Naive thymus-derived CD4-positive, alpha-beta T cell (primary cell): Measurements from ENCODE around the gene DGCR8. TPM values are rescaled to one million over a fixed set of nuclear protein-coding genes. Genes with fewer than 3 reads are reported as not detected.

Experiments
- ATAC-seq: fragments of 150-1000 bp; cut with Tn5 transposase; 2 replicates; pipeline ENCODE4 v1.10.0; 2021; ENCODE audit warnings: mild to moderate bottlenecking, moderate library complexity
- CTCF ChIA-PET: fragments of 350-600 bp; sonication (Branson Sonifier 250); formaldehyde crosslinking; loops from one replicate; lab custom pipeline; 2021; ENCODE audit warnings: antibody characterized with exemption; lab: Charles Lee
- POLR2A ChIA-PET: fragments of 350-600 bp; sonication (Branson Sonifier 250); formaldehyde crosslinking; loops from one replicate; lab custom pipeline; 2021; ENCODE audit warnings: antibody characterized with exemption, inconsistent platforms; lab: Charles Lee
- DNase-seq, 9 donors: peaks; one replicate each; pipeline versions ENCODE4 v3.0.0 to v3.0.0-alpha.2; 2020 to 2022; ENCODE audit warnings: mixed read lengths in 1 of 9
- H3K27ac ChIP-seq: one replicate; pipeline ENCODE4 v1.7.0; 2013; ENCODE audit warnings: mild to moderate bottlenecking, low read depth, low read length, moderate library complexity
- H3K27me3 ChIP-seq, 2 donors: one replicate each; pipeline ENCODE4 v1.7.0; 2013; ENCODE audit warnings: low read length in 2 of 2, mild to moderate bottlenecking in 2 of 2, moderate library complexity in 2 of 2; ENCODE audit not compliant: control insufficient read depth in 2 of 2, insufficient read depth in 2 of 2
- H3K36me3 ChIP-seq, 3 experiments: 1 replicate in 2 of 3; 2 replicates in 1 of 3; pipeline ENCODE4 v1.7.0; 2013; ENCODE audit warnings: low read length in 3 of 3, mild to moderate bottlenecking in 3 of 3, moderate library complexity in 1 of 3; ENCODE audit not compliant: insufficient read depth in 3 of 3, control insufficient read depth in 2 of 3
- H3K4me1 ChIP-seq, 2 donors: one replicate each; pipeline ENCODE4 v1.7.0; 2013; ENCODE audit warnings: low read length in 2 of 2, mild to moderate bottlenecking in 2 of 2, moderate library complexity in 1 of 2; ENCODE audit not compliant: control insufficient read depth in 2 of 2, insufficient read depth in 2 of 2
- H3K4me3 ChIP-seq: 2 replicates; pipeline ENCODE4 v1.7.0; 2013; ENCODE audit warnings: mild to moderate bottlenecking, low read length
- H3K9me3 ChIP-seq, 3 experiments: 1 replicate in 2 of 3; 2 replicates in 1 of 3; pipeline ENCODE4 v1.7.0; 2013; ENCODE audit warnings: low read length in 3 of 3; ENCODE audit not compliant: control insufficient read depth in 2 of 3
- H3K27ac Mint-ChIP-seq, 9 donors: one replicate each; pipeline ENCODE4 v1.8.0; 2020 to 2022; ENCODE audit warnings: mixed read lengths in 9 of 9, mild to moderate bottlenecking in 8 of 9, moderate library complexity in 5 of 9, inconsistent platforms in 2 of 9
- H3K27me3 Mint-ChIP-seq, 5 donors: one replicate each; pipeline ENCODE4 v1.8.0; 2021 to 2022; ENCODE audit warnings: mixed read lengths in 5 of 5, mild to moderate bottlenecking in 1 of 5
- H3K36me3 Mint-ChIP-seq, 5 donors: one replicate each; pipeline ENCODE4 v1.8.0; 2020 to 2022; ENCODE audit warnings: mixed read lengths in 5 of 5, mild to moderate bottlenecking in 3 of 5, inconsistent platforms in 1 of 5
- H3K4me1 Mint-ChIP-seq, 7 donors: one replicate each; pipeline ENCODE4 v1.8.0; 2020 to 2022; ENCODE audit warnings: mixed read lengths in 7 of 7, mild to moderate bottlenecking in 3 of 7, inconsistent platforms in 1 of 7
- H3K4me3 Mint-ChIP-seq, 10 donors: one replicate each; pipeline ENCODE4 v1.8.0; 2020 to 2022; ENCODE audit warnings: mild to moderate bottlenecking in 10 of 10, mixed read lengths in 10 of 10, moderate library complexity in 6 of 10, inconsistent platforms in 2 of 10
- H3K9me3 Mint-ChIP-seq, 11 donors: one replicate each; pipeline ENCODE4 v1.8.0; 2020 to 2022; ENCODE audit warnings: mixed read lengths in 11 of 11, mild to moderate bottlenecking in 4 of 11, inconsistent platforms in 1 of 11, moderate library complexity in 1 of 11
- intact Hi-C, 2 donors: fragments of 100-400 bp; cut with micrococcal nuclease; formaldehyde crosslinking; loops; one replicate each; pipeline ENCODE4 v1.15.1; 2023
- polyA plus RNA-seq, 2 donors: library from polyadenylated mRNA; unstranded; fragments of 300-500 nt; fragmentation: Illumina TruSeq; gene quantifications; one replicate each; pipeline ENCODE4 v1.2.3, GENCODE V29; 2021
- total RNA-seq, 6 experiments: library from RNA in 5 of 6; stranded (reverse) in 5 of 6; gene quantifications; 1 replicate in 5 of 6; 2 replicates in 1 of 6; pipeline ENCODE4 v1.2.3 and lab custom pipeline; 2021 to 2026

DGCR8 gene
- total and polyA plus RNA-seq, 7 experiments from 2014 or later, result 4.1 to 63.6 (median 37.4) TPM

- intact Hi-C loops, result no loop called here
- DNase-seq (no peak), ATAC-seq (no peak)
- Mint-ChIP-seq H3K36me3 (peaks cover 9 to 74% (median 48%) of the 10 kb centered on the region in 5 donors), H3K4me3 (no peak overlapping the region), H3K4me1 (peaks cover 5 to 29% (median 19%) of the 10 kb centered on the region in 7 donors), H3K27me3 (no peaks in the 10 kb centered on the region), H3K27ac (no peak overlapping the region), H3K9me3 (peaks cover 0 to 5% (median 0%) of the 10 kb centered on the region in 11 donors)
- no peaks in the 10 kb centered on the region for H3K27me3 ChIP-seq
- H3K9me3 ChIP-seq, result no peaks in the 10 kb centered on the region
- CTCF ChIA-PET, result interaction anchor here (0.5 kb wide), 1 partner anchor 760 kb away, joined by 3 read pairs; no protein-coding TSS in a partner anchor
- no peak overlapping the region for H3K4me3 ChIP-seq
- POLR2A ChIA-PET, result interaction anchor here (0.9 kb wide), 1 partner anchor 22 kb away, joined by 4 read pairs; the partner anchor contains the start of gene RANBP1
- H3K27ac ChIP-seq, result no peak overlapping the region
- peaks cover 12 to 53% of the 10 kb centered on the region in 2 donors for H3K4me1 ChIP-seq
- H3K36me3 ChIP-seq, result peaks cover 11 to 85% (median 38%) of the 10 kb centered on the region in 3 experiments
These were observed 14.3 kb downstream of the DGCR8 start for GRCh38 chr22:20094197-20094807.

GRCh38 chr22:20095521-20095920 lies 15.5 kb downstream of the DGCR8 start:
- H3K27me3 ChIP-seq, result no peaks in the 10 kb centered on the region
- DNase-seq (no peak), ATAC-seq (no peak)
- intact Hi-C loops, result no loop called here
- peaks cover 5 to 73% (median 27%) of the 10 kb centered on the region in 3 experiments for H3K36me3 ChIP-seq
- peak overlapping the region in 2 of 9 donors; percentile 51 to 59 for H3K27ac Mint-ChIP-seq
- H3K4me1 ChIP-seq, result peaks cover 24 to 53% of the 10 kb centered on the region in 2 donors
- H3K27me3 Mint-ChIP-seq, result no peaks in the 10 kb centered on the region
- H3K36me3 Mint-ChIP-seq, result peaks cover 6 to 63% (median 45%) of the 10 kb centered on the region in 5 donors
- H3K4me1 Mint-ChIP-seq, result peaks cover 17 to 37% (median 29%) of the 10 kb centered on the region in 7 donors
- no peak overlapping the region for H3K27ac ChIP-seq
- H3K9me3 Mint-ChIP-seq, result peaks cover 0 to 5% (median 0%) of the 10 kb centered on the region in 11 donors
- no peak overlapping the region for H3K4me3 ChIP-seq
- no peak overlapping the region for H3K4me3 Mint-ChIP-seq
- ChIA-PET POLR2A (no interaction called here), CTCF (interaction anchor here (1.0 kb wide), 1 partner anchor 13 kb away, joined by 3 read pairs; no protein-coding TSS in a partner anchor)
- H3K9me3 ChIP-seq, result no peaks in the 10 kb centered on the region

GRCh38 chr22:20096574-20097420 lies 16.8 kb downstream of the DGCR8 start:
- peak overlapping the region in 6 of 9 donors; percentile 7 to 91 (median 44) for H3K27ac Mint-ChIP-seq
- ATAC-seq (no peak), DNase-seq (no peak)
- no peak overlapping the region for H3K4me3 Mint-ChIP-seq
- H3K27ac ChIP-seq, result no peak overlapping the region
- peaks cover 24 to 47% of the 10 kb centered on the region in 2 donors for H3K4me1 ChIP-seq
- H3K9me3 ChIP-seq, result no peaks in the 10 kb centered on the region
- H3K27me3 ChIP-seq, result no peaks in the 10 kb centered on the region
- intact Hi-C loops, result no loop called here
- peaks cover 3 to 50% (median 33%) of the 10 kb centered on the region in 5 donors for H3K36me3 Mint-ChIP-seq
- H3K9me3 Mint-ChIP-seq, result peaks cover 0 to 5% (median 0%) of the 10 kb centered on the region in 11 donors
- no peak overlapping the region for H3K4me3 ChIP-seq
- no peaks in the 10 kb centered on the region for H3K27me3 Mint-ChIP-seq
- peaks cover 19 to 48% (median 37%) of the 10 kb centered on the region in 7 donors for H3K4me1 Mint-ChIP-seq
- POLR2A ChIA-PET, result no interaction called here
- peaks cover 5 to 60% (median 21%) of the 10 kb centered on the region in 3 experiments for H3K36me3 ChIP-seq
- CTCF ChIA-PET, result interaction anchor here (1.0 kb wide), 1 partner anchor 14 kb away, joined by 3 read pairs; no protein-coding TSS in a partner anchor

DNA sequence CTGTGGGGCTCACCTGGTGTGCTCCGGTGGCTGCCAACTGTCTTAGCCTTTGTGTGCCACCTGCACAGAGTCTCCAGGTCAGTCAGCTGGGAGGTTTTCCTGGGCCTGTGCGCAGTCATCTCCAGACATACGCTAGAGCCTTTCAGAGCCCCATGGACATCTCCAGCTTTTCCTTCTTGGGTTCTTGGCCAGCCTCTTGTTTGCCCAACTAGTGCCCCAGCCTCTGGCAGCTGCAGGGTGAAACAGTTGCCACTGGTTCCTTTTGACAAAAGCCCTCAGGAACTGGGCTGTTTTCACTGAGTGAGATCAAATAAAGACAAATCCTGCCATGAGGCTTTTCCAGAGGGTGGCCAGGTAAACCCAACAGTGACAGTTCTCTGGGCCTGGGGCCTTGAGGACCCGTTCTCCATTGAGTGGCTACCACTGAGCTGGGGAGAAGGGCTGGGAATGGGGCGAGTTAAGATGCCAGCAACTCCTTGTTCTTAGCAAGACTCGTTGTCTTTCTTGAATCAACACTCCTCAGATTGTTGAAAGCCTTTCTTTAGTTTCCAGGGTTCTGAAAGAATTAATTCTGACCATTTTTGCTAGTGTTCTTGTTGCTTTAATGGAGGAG lies 19.2 kb downstream of the DGCR8 start:
- Histone ChIP-seq H3K4me3 (no peak overlapping the region), H3K27ac (peak overlapping the region; percentile 78), H3K9me3 (no peaks in the 10 kb centered on the region), H3K4me1 (peaks cover 24 to 29% of the 10 kb centered on the region in 2 donors), H3K27me3 (no peaks in the 10 kb centered on the region), H3K36me3 (peaks cover 5 to 44% (median 18%) of the 10 kb centered on the region in 3 experiments)
- no peak for ATAC-seq
- DNase-seq, result no peak
- H3K4me3 Mint-ChIP-seq, result peak overlapping the region in 9 of 10 donors; percentile 70 to 96 (median 82)
- peaks cover 0 to 5% (median 0%) of the 10 kb centered on the region in 11 donors for H3K9me3 Mint-ChIP-seq
- CTCF ChIA-PET, result no interaction called here
- intact Hi-C loops, result no loop called here
- no peaks in the 10 kb centered on the region for H3K27me3 Mint-ChIP-seq
- H3K4me1 Mint-ChIP-seq, result peaks cover 22 to 58% (median 46%) of the 10 kb centered on the region in 7 donors
- H3K36me3 Mint-ChIP-seq, result peaks cover 3 to 44% (median 29%) of the 10 kb centered on the region in 5 donors
- POLR2A ChIA-PET, result no interaction called here
- H3K27ac Mint-ChIP-seq, result peak overlapping the region; percentile 87 to 97 (median 92)

- ATAC-seq, result no peak
- H3K36me3 ChIP-seq, result peaks cover 0 to 38% (median 0%) of the 10 kb centered on the region in 3 experiments
- Mint-ChIP-seq H3K27ac (peak overlapping the region in 8 of 9 donors; percentile 85 to 97 (median 92)), H3K4me1 (peaks cover 22 to 52% (median 46%) of the 10 kb centered on the region in 7 donors), H3K9me3 (peaks cover 0 to 3% (median 0%) of the 10 kb centered on the region in 11 donors), H3K36me3 (peaks cover 3 to 28% (median 14%) of the 10 kb centered on the region in 5 donors), H3K27me3 (no peaks in the 10 kb centered on the region), H3K4me3 (peak overlapping the region in 4 of 10 donors; percentile 3 to 89 (median 74))
- H3K9me3 ChIP-seq, result no peaks in the 10 kb centered on the region
- H3K4me1 ChIP-seq, result peaks cover 24 to 29% of the 10 kb centered on the region in 2 donors
- no peaks in the 10 kb centered on the region for H3K27me3 ChIP-seq
- DNase-seq, result no peak
- ChIA-PET CTCF (interaction anchor here (0.6 to 1.2 kb wide), 2 partner anchors 8 to 84 kb away, joined by 3 to 4 read pairs; no protein-coding TSS in a partner anchor), POLR2A (interaction anchor here (0.7 to 1.8 kb wide), 4 partner anchors 14 to 214 kb away, joined by 3 to 11 read pairs (median 5); partner anchors contain the start of genes RANBP1, TANGO2 and TRMT2A)
- H3K27ac ChIP-seq, result peak overlapping the region; percentile 78
- intact Hi-C loops, result loop anchor here in 1 of 2 donors (2.0 kb wide), 1 partner anchor 15 kb away; the partner anchor contains the start of genes RANBP1 and TRMT2A
- H3K4me3 ChIP-seq, result no peak overlapping the region
These were observed 21.6 kb downstream of the DGCR8 start for GRCh38 chr22:20101638-20102037.
